Naive thymus-derived CD4-positive, alpha-beta T cell (primary cell): ENCODE data around the gene VAC14. TPM values are rescaled to one million over a fixed set of nuclear protein-coding genes. Genes with fewer than 3 reads are reported as not detected.
"Not testable (repeated sequence)": the region's sequence is repeated elsewhere in the genome, so short reads cannot be mapped to it uniquely, and the experiment has no call there.

ENCODE experiments used
- ATAC-seq: fragments of 150-1000 bp; cut with Tn5 transposase; 2 replicates; pipeline ENCODE4 v1.10.0; 2021; ENCODE audit warnings: mild to moderate bottlenecking, moderate library complexity
- CTCF ChIA-PET: fragments of 350-600 bp; sonication (Branson Sonifier 250); formaldehyde crosslinking; loops from one replicate; lab custom pipeline; 2021; ENCODE audit warnings: antibody characterized with exemption; lab: Charles Lee
- POLR2A ChIA-PET: fragments of 350-600 bp; sonication (Branson Sonifier 250); formaldehyde crosslinking; loops from one replicate; lab custom pipeline; 2021; ENCODE audit warnings: antibody characterized with exemption, inconsistent platforms; lab: Charles Lee
- DNase-seq, 9 donors: peaks; one replicate each; pipeline versions ENCODE4 v3.0.0 to v3.0.0-alpha.2; 2020 to 2022; ENCODE audit warnings: mixed read lengths in 1 of 9
- H3K27ac ChIP-seq: one replicate; pipeline ENCODE4 v1.7.0; 2013; ENCODE audit warnings: mild to moderate bottlenecking, low read depth, low read length, moderate library complexity
- H3K27me3 ChIP-seq, 2 donors: one replicate each; pipeline ENCODE4 v1.7.0; 2013; ENCODE audit warnings: low read length in 2 of 2, mild to moderate bottlenecking in 2 of 2, moderate library complexity in 2 of 2; ENCODE audit not compliant: control insufficient read depth in 2 of 2, insufficient read depth in 2 of 2
- H3K36me3 ChIP-seq, 3 experiments: 1 replicate in 2 of 3; 2 replicates in 1 of 3; pipeline ENCODE4 v1.7.0; 2013; ENCODE audit warnings: low read length in 3 of 3, mild to moderate bottlenecking in 3 of 3, moderate library complexity in 1 of 3; ENCODE audit not compliant: insufficient read depth in 3 of 3, control insufficient read depth in 2 of 3
- H3K4me1 ChIP-seq, 2 donors: one replicate each; pipeline ENCODE4 v1.7.0; 2013; ENCODE audit warnings: low read length in 2 of 2, mild to moderate bottlenecking in 2 of 2, moderate library complexity in 1 of 2; ENCODE audit not compliant: control insufficient read depth in 2 of 2, insufficient read depth in 2 of 2
- H3K4me3 ChIP-seq: 2 replicates; pipeline ENCODE4 v1.7.0; 2013; ENCODE audit warnings: mild to moderate bottlenecking, low read length
- H3K9me3 ChIP-seq, 3 experiments: 1 replicate in 2 of 3; 2 replicates in 1 of 3; pipeline ENCODE4 v1.7.0; 2013; ENCODE audit warnings: low read length in 3 of 3; ENCODE audit not compliant: control insufficient read depth in 2 of 3
- H3K27ac Mint-ChIP-seq, 9 donors: one replicate each; pipeline ENCODE4 v1.8.0; 2020 to 2022; ENCODE audit warnings: mixed read lengths in 9 of 9, mild to moderate bottlenecking in 8 of 9, moderate library complexity in 5 of 9, inconsistent platforms in 2 of 9
- H3K27me3 Mint-ChIP-seq, 5 donors: one replicate each; pipeline ENCODE4 v1.8.0; 2021 to 2022; ENCODE audit warnings: mixed read lengths in 5 of 5, mild to moderate bottlenecking in 1 of 5
- H3K36me3 Mint-ChIP-seq, 5 donors: one replicate each; pipeline ENCODE4 v1.8.0; 2020 to 2022; ENCODE audit warnings: mixed read lengths in 5 of 5, mild to moderate bottlenecking in 3 of 5, inconsistent platforms in 1 of 5
- H3K4me1 Mint-ChIP-seq, 7 donors: one replicate each; pipeline ENCODE4 v1.8.0; 2020 to 2022; ENCODE audit warnings: mixed read lengths in 7 of 7, mild to moderate bottlenecking in 3 of 7, inconsistent platforms in 1 of 7
- H3K4me3 Mint-ChIP-seq, 10 donors: one replicate each; pipeline ENCODE4 v1.8.0; 2020 to 2022; ENCODE audit warnings: mild to moderate bottlenecking in 10 of 10, mixed read lengths in 10 of 10, moderate library complexity in 6 of 10, inconsistent platforms in 2 of 10
- H3K9me3 Mint-ChIP-seq, 11 donors: one replicate each; pipeline ENCODE4 v1.8.0; 2020 to 2022; ENCODE audit warnings: mixed read lengths in 11 of 11, mild to moderate bottlenecking in 4 of 11, inconsistent platforms in 1 of 11, moderate library complexity in 1 of 11
- intact Hi-C, 2 donors: fragments of 100-400 bp; cut with micrococcal nuclease; formaldehyde crosslinking; loops; one replicate each; pipeline ENCODE4 v1.15.1; 2023
- polyA plus RNA-seq, 2 donors: library from polyadenylated mRNA; unstranded; fragments of 300-500 nt; fragmentation: Illumina TruSeq; gene quantifications; one replicate each; pipeline ENCODE4 v1.2.3, GENCODE V29; 2021
- total RNA-seq, 6 experiments: library from RNA in 5 of 6; stranded (reverse) in 5 of 6; gene quantifications; 1 replicate in 5 of 6; 2 replicates in 1 of 6; pipeline ENCODE4 v1.2.3 and lab custom pipeline; 2021 to 2026

The VAC14 gene
- total and polyA plus RNA-seq, 7 experiments from 2014 or later, result 29.2 to 61.2 (median 45.9) TPM

- DNase-seq, POLR2A ChIA-PET, intact Hi-C loops: not testable (repeated sequence)
These were observed 130.0 kb downstream of the VAC14 start for GRCh38 chr16:70670938-70671337.

GRCh38 chr16:70670175-70670574 is 130.8 kb downstream of the VAC14 start:
- Histone ChIP-seq H3K4me1 (no peaks in the 10 kb centered on the region), H3K36me3 (no peaks in the 10 kb centered on the region), H3K27ac (no peak overlapping the region), H3K27me3 (no peaks in the 10 kb centered on the region), H3K9me3 (no peaks in the 10 kb centered on the region), H3K4me3 (no peak overlapping the region)
- no peak for ATAC-seq
- Mint-ChIP-seq H3K27me3 (peaks cover 0 to 3% (median 0%) of the 10 kb centered on the region in 5 donors), H3K4me3 (no peak overlapping the region), H3K9me3 (peaks cover 0 to 6% (median 0%) of the 10 kb centered on the region in 11 donors), H3K36me3 (peaks cover 4 to 25% (median 13%) of the 10 kb centered on the region in 5 donors), H3K4me1 (no peaks in the 10 kb centered on the region), H3K27ac (no peak overlapping the region)
- ChIA-PET CTCF (interaction anchor here (1.0 kb wide), 1 partner anchor 98 kb away, joined by 3 read pairs; no protein-coding TSS in a partner anchor), POLR2A (no interaction called here)
- intact Hi-C loops, result no loop called here
- DNase-seq, result no peak

More at GRCh38 chr16:70670938-70671337, 130.0 kb downstream of the VAC14 start:
- peaks cover under 1 to 22% (median 13%) of the 10 kb centered on the region in 5 donors for H3K36me3 Mint-ChIP-seq
- H3K27me3 ChIP-seq, H3K4me1 ChIP-seq, H3K4me1 Mint-ChIP-seq, H3K4me3 ChIP-seq, H3K9me3 Mint-ChIP-seq, H3K27ac Mint-ChIP-seq, H3K27me3 Mint-ChIP-seq, H3K36me3 ChIP-seq, H3K9me3 ChIP-seq, H3K4me3 Mint-ChIP-seq, H3K27ac ChIP-seq, ATAC-seq: not testable (repeated sequence)
- CTCF ChIA-PET, result interaction anchor here (1.0 kb wide), 1 partner anchor 97 kb away, joined by 3 read pairs; no protein-coding TSS in a partner anchor

GRCh38 chr16:70665806-70666735 is 134.9 kb downstream of the VAC14 start:
- Histone ChIP-seq H3K27me3 (no peaks in the 10 kb centered on the region), H3K36me3 (no peaks in the 10 kb centered on the region), H3K9me3 (no peaks in the 10 kb centered on the region), H3K4me3 (no peak overlapping the region), H3K27ac (no peak overlapping the region), H3K4me1 (no peaks in the 10 kb centered on the region)
- ATAC-seq (no peak), DNase-seq (no peak)
- H3K4me1 Mint-ChIP-seq, result no peaks in the 10 kb centered on the region
- intact Hi-C loops, result no loop called here
- no peak overlapping the region for H3K4me3 Mint-ChIP-seq
- H3K27ac Mint-ChIP-seq, result no peak overlapping the region
- peaks cover 0 to 3% (median 0%) of the 10 kb centered on the region in 5 donors for H3K27me3 Mint-ChIP-seq
- peaks cover 4 to 25% (median 13%) of the 10 kb centered on the region in 5 donors for H3K36me3 Mint-ChIP-seq
- POLR2A ChIA-PET, result no interaction called here
- CTCF ChIA-PET, result no interaction called here
- peaks cover 0 to 6% (median 0%) of the 10 kb centered on the region in 11 donors for H3K9me3 Mint-ChIP-seq

GRCh38 chr16:70665113-70665694 is 135.8 kb downstream of the VAC14 start:
- peaks cover under 1 to 20% (median 13%) of the 10 kb centered on the region in 5 donors for H3K36me3 Mint-ChIP-seq
- H3K36me3 ChIP-seq, result no peaks in the 10 kb centered on the region
- ChIA-PET POLR2A (no interaction called here), CTCF (no interaction called here)
- H3K4me3 Mint-ChIP-seq, result no peak overlapping the region
- H3K27ac ChIP-seq, result no peak overlapping the region
- no peak overlapping the region for H3K27ac Mint-ChIP-seq
- no peaks in the 10 kb centered on the region for H3K27me3 ChIP-seq
- peak; percentile 25 for ATAC-seq
- no peak for DNase-seq
- peaks cover 0 to 3% (median 0%) of the 10 kb centered on the region in 5 donors for H3K27me3 Mint-ChIP-seq
- intact Hi-C loops, result no loop called here
- no peaks in the 10 kb centered on the region for H3K9me3 ChIP-seq
- peaks cover 0 to 6% (median 0%) of the 10 kb centered on the region in 11 donors for H3K9me3 Mint-ChIP-seq
- no peaks in the 10 kb centered on the region for H3K4me1 ChIP-seq
- H3K4me3 ChIP-seq, result no peak overlapping the region
- no peaks in the 10 kb centered on the region for H3K4me1 Mint-ChIP-seq

- Mint-ChIP-seq H3K27ac (no peak overlapping the region), H3K9me3 (peaks cover 0 to 6% (median 0%) of the 10 kb centered on the region in 11 donors), H3K27me3 (peaks cover 0 to 3% (median 0%) of the 10 kb centered on the region in 5 donors), H3K36me3 (peaks cover 0 to 18% (median 13%) of the 10 kb centered on the region in 5 donors), H3K4me3 (no peak overlapping the region), H3K4me1 (no peaks in the 10 kb centered on the region)
- ChIA-PET CTCF (no interaction called here), POLR2A (no interaction called here)
- DNase-seq, result no peak
- H3K27ac ChIP-seq, result no peak overlapping the region
- no peaks in the 10 kb centered on the region for H3K36me3 ChIP-seq
- H3K27me3 ChIP-seq, result no peaks in the 10 kb centered on the region
- H3K9me3 ChIP-seq, result no peaks in the 10 kb centered on the region
- no peaks in the 10 kb centered on the region for H3K4me1 ChIP-seq
- intact Hi-C loops, result no loop called here
- ATAC-seq, result peak; percentile 25
- H3K4me3 ChIP-seq, result no peak overlapping the region
These were observed 136.4 kb downstream of the VAC14 start for GRCh38 chr16:70664325-70665112.

- no peak overlapping the region for H3K4me3 Mint-ChIP-seq
- no peak overlapping the region for H3K27ac Mint-ChIP-seq
- ATAC-seq (peak; percentile 14), DNase-seq (no peak)
- Histone ChIP-seq H3K27me3 (no peaks in the 10 kb centered on the region), H3K4me3 (no peak overlapping the region), H3K9me3 (no peaks in the 10 kb centered on the region), H3K36me3 (no peaks in the 10 kb centered on the region), H3K4me1 (no peaks in the 10 kb centered on the region), H3K27ac (no peak overlapping the region)
- H3K9me3 Mint-ChIP-seq, result peaks cover 0 to 2% (median 0%) of the 10 kb centered on the region in 11 donors
- intact Hi-C loops, result no loop called here
- H3K36me3 Mint-ChIP-seq, result peaks cover 0 to 13% (median 8%) of the 10 kb centered on the region in 5 donors
- ChIA-PET CTCF (no interaction called here), POLR2A (no interaction called here)
- H3K4me1 Mint-ChIP-seq, result no peaks in the 10 kb centered on the region
- H3K27me3 Mint-ChIP-seq, result peaks cover 0 to 3% (median 0%) of the 10 kb centered on the region in 5 donors
These were observed 137.2 kb downstream of the VAC14 start for GRCh38 chr16:70663524-70664324.
